Stimulated activated naive CD8-positive, alpha-beta T cell treated with anti-CD3 and anti-CD28 coated beads, Interleukin-15, Interleukin-2, amounts not matched to agents 100 ng/mL and 50 ng/mL, for 24 hours (primary cell): ENCODE measurements around the gene FLG2.
"Not testable (repeated sequence)": the region's sequence is repeated elsewhere in the genome, so short reads cannot be mapped to it uniquely, and the experiment has no call there.

Experiments used
- H3K27ac Mint-ChIP-seq: one replicate; pipeline ENCODE4 v1.8.0; 2021; ENCODE audit warnings: mild to moderate bottlenecking, mixed read lengths
- H3K27me3 Mint-ChIP-seq: one replicate; pipeline ENCODE4 v1.8.0; 2021; ENCODE audit warnings: mixed read lengths
- H3K36me3 Mint-ChIP-seq: one replicate; pipeline ENCODE4 v1.8.0; 2021; ENCODE audit warnings: low read depth, mixed read lengths
- H3K4me1 Mint-ChIP-seq: one replicate; pipeline ENCODE4 v1.8.0; 2021; ENCODE audit warnings: low read depth, mixed read lengths
- H3K4me3 Mint-ChIP-seq: one replicate; pipeline ENCODE4 v1.8.0; 2021; ENCODE audit warnings: mild to moderate bottlenecking, mixed read lengths
- H3K9me3 Mint-ChIP-seq: one replicate; pipeline ENCODE4 v1.8.0; 2021; ENCODE audit warnings: mixed read lengths

FLG2 gene

GRCh38 chr1:152347116-152347728 is 12.6 kb downstream of the FLG2 start:
- no peaks in the 10 kb centered on the region for H3K36me3 Mint-ChIP-seq
- no peaks in the 10 kb centered on the region for H3K9me3 Mint-ChIP-seq
- peaks cover 11% of the 10 kb centered on the region for H3K4me1 Mint-ChIP-seq
- H3K4me3 Mint-ChIP-seq: no peak overlapping the region
- peaks cover 40% of the 10 kb centered on the region for H3K27me3 Mint-ChIP-seq
- H3K27ac Mint-ChIP-seq: no peak overlapping the region

- Mint-ChIP-seq H3K27ac (no peak overlapping the region), H3K27me3 (peaks cover 41% of the 10 kb centered on the region), H3K36me3 (no peaks in the 10 kb centered on the region), H3K4me1 (peaks cover 11% of the 10 kb centered on the region), H3K4me3 (no peak overlapping the region), H3K9me3 (no peaks in the 10 kb centered on the region)
Observed at GRCh38 chr1:152344438-152344837, 15.4 kb downstream of the FLG2 start.

GRCh38 chr1:152343006-152343405 is 16.8 kb downstream of the FLG2 start:
- peaks cover 38% of the 10 kb centered on the region for H3K27me3 Mint-ChIP-seq
- no peaks in the 10 kb centered on the region for H3K36me3 Mint-ChIP-seq
- H3K9me3 Mint-ChIP-seq: no peaks in the 10 kb centered on the region
- peaks cover 11% of the 10 kb centered on the region for H3K4me1 Mint-ChIP-seq
- H3K4me3 Mint-ChIP-seq: no peak overlapping the region
- no peak overlapping the region for H3K27ac Mint-ChIP-seq

GRCh38 chr1:152335399-152335798 is 24.4 kb downstream of the FLG2 start:
- H3K9me3 Mint-ChIP-seq: no peaks in the 10 kb centered on the region
- H3K4me3 Mint-ChIP-seq: no peak overlapping the region
- H3K27ac Mint-ChIP-seq: no peak overlapping the region
- no peaks in the 10 kb centered on the region for H3K4me1 Mint-ChIP-seq
- peaks cover 31% of the 10 kb centered on the region for H3K27me3 Mint-ChIP-seq
- no peaks in the 10 kb centered on the region for H3K36me3 Mint-ChIP-seq

- Mint-ChIP-seq H3K36me3 (no peaks in the 10 kb centered on the region), H3K4me3 (no peak overlapping the region), H3K9me3 (no peaks in the 10 kb centered on the region), H3K4me1 (no peaks in the 10 kb centered on the region), H3K27ac (no peak overlapping the region), H3K27me3 (peaks cover 14% of the 10 kb centered on the region)
Observed at GRCh38 chr1:152328801-152329391, 30.9 kb downstream of the FLG2 start.

- Mint-ChIP-seq H3K4me1 (no peaks in the 10 kb centered on the region), H3K9me3 (no peaks in the 10 kb centered on the region)
Observed at GRCh38 chr1:152325111-152325510, 34.7 kb downstream of the FLG2 start, which contains the start of gene FLG. Gene FLG, minus strand, starts transcription at chr1:152325239. Its CDS starts 9,783 bp downstream, at chr1:152315456.

GRCh38 chr1:152313970-152314369 is 45.8 kb downstream of the FLG2 start:
- H3K36me3 Mint-ChIP-seq: no peaks in the 10 kb centered on the region
- no peaks in the 10 kb centered on the region for H3K9me3 Mint-ChIP-seq
- H3K4me1 Mint-ChIP-seq: no peaks in the 10 kb centered on the region
- no peak overlapping the region for H3K27ac Mint-ChIP-seq
- no peaks in the 10 kb centered on the region for H3K27me3 Mint-ChIP-seq
- H3K4me3 Mint-ChIP-seq: no peak overlapping the region

More at GRCh38 chr1:152325111-152325510, 34.7 kb downstream of the FLG2 start, which contains the start of gene FLG:
- Mint-ChIP-seq H3K27ac (no peak within 1 kb of the TSS), H3K27me3 (peaks cover 20% of the 10 kb centered on the region), H3K4me3 (no peak within 1 kb of the TSS), H3K36me3 (no peaks in the 10 kb centered on the region)

- Mint-ChIP-seq H3K27me3 (no peaks in the 10 kb centered on the region), H3K36me3 (no peaks in the 10 kb centered on the region), H3K4me1 (no peaks in the 10 kb centered on the region), H3K9me3 (no peaks in the 10 kb centered on the region), H3K4me3 (no peak overlapping the region), H3K27ac (no peak overlapping the region)
Observed at GRCh38 chr1:152313319-152313801, 46.4 kb downstream of the FLG2 start.

GRCh38 chr1:152312169-152312568 is 47.6 kb downstream of the FLG2 start:
- not testable (repeated sequence) for H3K27me3 Mint-ChIP-seq

GRCh38 chr1:152309955-152310354 is 49.9 kb downstream of the FLG2 start:
- no peaks in the 10 kb centered on the region for H3K4me1 Mint-ChIP-seq
- H3K9me3 Mint-ChIP-seq: peaks cover under 1% of the 10 kb centered on the region
- no peak overlapping the region for H3K4me3 Mint-ChIP-seq
- no peaks in the 10 kb centered on the region for H3K36me3 Mint-ChIP-seq
- H3K27me3 Mint-ChIP-seq: no peaks in the 10 kb centered on the region
- no peak overlapping the region for H3K27ac Mint-ChIP-seq

More at GRCh38 chr1:152312169-152312568, 47.6 kb downstream of the FLG2 start:
- H3K36me3 Mint-ChIP-seq, H3K4me1 Mint-ChIP-seq, H3K27ac Mint-ChIP-seq, H3K9me3 Mint-ChIP-seq, H3K4me3 Mint-ChIP-seq: not testable (repeated sequence)

GRCh38 chr1:152309320-152309901 is 50.4 kb downstream of the FLG2 start:
- H3K4me3 Mint-ChIP-seq, H3K27me3 Mint-ChIP-seq, H3K27ac Mint-ChIP-seq, H3K9me3 Mint-ChIP-seq, H3K4me1 Mint-ChIP-seq, H3K36me3 Mint-ChIP-seq: not testable (repeated sequence)

GRCh38 chr1:152308758-152309157 is 51.0 kb downstream of the FLG2 start:
- H3K27me3 Mint-ChIP-seq, H3K9me3 Mint-ChIP-seq: not testable (repeated sequence)

GRCh38 chr1:152307970-152308369 is 51.8 kb downstream of the FLG2 start:
- not testable (repeated sequence) for H3K4me3 Mint-ChIP-seq, H3K27me3 Mint-ChIP-seq

More at GRCh38 chr1:152308758-152309157, 51.0 kb downstream of the FLG2 start:
- not testable (repeated sequence) for H3K4me3 Mint-ChIP-seq, H3K36me3 Mint-ChIP-seq, H3K27ac Mint-ChIP-seq, H3K4me1 Mint-ChIP-seq

GRCh38 chr1:152306123-152306522 is 53.7 kb downstream of the FLG2 start:
- H3K27me3 Mint-ChIP-seq: not testable (repeated sequence)

More at GRCh38 chr1:152307970-152308369, 51.8 kb downstream of the FLG2 start:
- not testable (repeated sequence) for H3K36me3 Mint-ChIP-seq, H3K9me3 Mint-ChIP-seq, H3K27ac Mint-ChIP-seq, H3K4me1 Mint-ChIP-seq

GRCh38 chr1:152304773-152305172 is 55.0 kb downstream of the FLG2 start:
- H3K4me1 Mint-ChIP-seq, H3K9me3 Mint-ChIP-seq, H3K4me3 Mint-ChIP-seq, H3K27ac Mint-ChIP-seq, H3K27me3 Mint-ChIP-seq, H3K36me3 Mint-ChIP-seq: not testable (repeated sequence)

More at GRCh38 chr1:152306123-152306522, 53.7 kb downstream of the FLG2 start:
- H3K9me3 Mint-ChIP-seq, H3K4me1 Mint-ChIP-seq, H3K4me3 Mint-ChIP-seq, H3K27ac Mint-ChIP-seq, H3K36me3 Mint-ChIP-seq: not testable (repeated sequence)
